K562 (cell line): ENCODE results near the gene MT1HL1. TPM values are rescaled to one million over a fixed set of nuclear protein-coding genes. Genes with fewer than 3 reads are reported as not detected.

Experiments used
- ATAC-seq: fragments of 200-7000 bp; cut with Tn5 transposase; 3 replicates; pipeline ENCODE4 v1.9.1; 2020; ENCODE audit warnings: moderate library complexity
- BruUV-seq: library from RNA; stranded (reverse); fragments of 400-500 nt; replicated peaks from 2 replicates; lab custom pipeline; 2021; lab: Mats Ljungman, UMichigan
- CTCF ChIA-PET: fragments of 300-600 bp; formaldehyde crosslinking; extraction: SDS; loops from one replicate; lab custom pipeline; 2021; ENCODE audit warnings: low intra/inter-chr PET ratio; lab: Yijun Ruan, JAX
- POLR2A ChIA-PET: fragments of 300-600, 350-650 bp; sonication (Branson Sonifier 250); formaldehyde crosslinking; extraction: SDS; loops from one replicate; lab custom pipeline; 2021; ENCODE audit warnings: antibody characterized with exemption, inconsistent platforms; lab: Yijun Ruan, JAX
- DNase-seq, 4 experiments: peaks; one replicate each; pipeline versions ENCODE4 v3.0.0 to v3.0.0-alpha.2; 2011 to 2018; ENCODE audit warnings: low spot score in 3 of 4, mixed read lengths in 3 of 4; ENCODE audit errors: extremely low read depth in 1 of 4
- FAIRE-seq: peaks from 2 replicates; lab custom pipeline; 2011; peaks lifted over from hg19 to GRCh38; lab: Jason Lieb, UNC
- H2AFZ ChIP-seq: 2 replicates; pipeline ENCODE4 v1.6.0; 2011; ENCODE audit warnings: low read depth, low read length, control low read depth, inconsistent platforms
- H3K27ac ChIP-seq: fragments of 200-600 bp; 3 replicates; pipeline ENCODE4 v1.8.0; 2011; ENCODE audit warnings: low read depth, mild to moderate bottlenecking, control low read depth, inconsistent platforms, low read length, moderate library complexity, mixed read lengths; ENCODE audit errors: extremely low read depth
- H3K27me3 ChIP-seq, 2 experiments: fragments of 300-600 bp in 1 of 2; 2 replicates in 1 of 2; 3 replicates in 1 of 2; pipeline versions ENCODE4 v1.6.0 to v1.8.0; 2011; ENCODE audit warnings: inconsistent platforms in 2 of 2, low read length in 2 of 2, mild to moderate bottlenecking in 1 of 2, mixed read lengths in 1 of 2, moderate library complexity in 1 of 2; ENCODE audit not compliant: control insufficient read depth in 2 of 2, insufficient read depth in 2 of 2
- H3K36me3 ChIP-seq: fragments of 300-600 bp; 3 replicates; pipeline ENCODE4 v1.8.0; 2011; ENCODE audit warnings: mild to moderate bottlenecking, low read length, inconsistent platforms; ENCODE audit not compliant: control insufficient read depth, insufficient read depth
- H3K4me1 ChIP-seq, 2 experiments: fragments of 200-600 bp in 1 of 2; replicated peaks in 1 of 2; 2 replicates in 1 of 2; 3 replicates in 1 of 2; pipeline versions ENCODE4 v1.5.1 to v1.8.0; 2011; ENCODE audit warnings: inconsistent platforms in 2 of 2, low read length in 2 of 2, mild to moderate bottlenecking in 1 of 2, mixed read lengths in 1 of 2, moderate library complexity in 1 of 2; ENCODE audit not compliant: control insufficient read depth in 2 of 2, insufficient read depth in 2 of 2
- H3K4me2 ChIP-seq: 2 replicates; pipeline ENCODE4 v1.6.1; 2011; ENCODE audit warnings: low read length, control low read depth, inconsistent platforms, mixed read lengths; ENCODE audit not compliant: insufficient read depth
- H3K4me3 ChIP-seq: fragments of 200-600 bp; sonication (generic), shearing (Covaris generic); 2 replicates; pipeline ENCODE4 v1.5.1; 2016; ENCODE audit warnings: control low read depth, inconsistent platforms
- H3K79me2 ChIP-seq: fragments of 200-600 bp; 3 replicates; pipeline ENCODE4 v1.8.0; 2011; ENCODE audit warnings: low read length, inconsistent platforms; ENCODE audit not compliant: control insufficient read depth, insufficient read depth
- H3K9ac ChIP-seq, 2 experiments: 2 replicates each; pipeline versions ENCODE4 v1.6.0 to v1.6.1; 2011; ENCODE audit warnings: low read depth in 2 of 2, low read length in 2 of 2, control low read depth in 1 of 2, inconsistent platforms in 1 of 2, mild to moderate bottlenecking in 1 of 2, mixed read lengths in 1 of 2; ENCODE audit not compliant: insufficient read depth in 1 of 2
- H3K9me1 ChIP-seq: one replicate; pipeline ENCODE4 v1.6.0; 2011; ENCODE audit warnings: inconsistent platforms, mild to moderate bottlenecking, low read length, moderate library complexity; ENCODE audit not compliant: control insufficient read depth, insufficient read depth
- H3K9me3 ChIP-seq: replicated peaks from 2 replicates; pipeline ENCODE4 v1.5.1; 2011; ENCODE audit warnings: low read depth, low read length, inconsistent platforms; ENCODE audit not compliant: control insufficient read depth, insufficient read depth
- H4K20me1 ChIP-seq: replicated peaks from 2 replicates; pipeline ENCODE4 v1.6.1; 2011; ENCODE audit warnings: low read length, inconsistent platforms, mixed read lengths; ENCODE audit not compliant: control insufficient read depth, insufficient read depth
- ERF ChIP-seq: fragments of 450-650 bp; formaldehyde crosslinking; IDR thresholded peaks from 2 replicates; pipeline ENCODE4 v1.4.0; 2020; ENCODE audit warnings: mild to moderate bottlenecking, mixed read lengths
- TARDBP ChIP-seq: fragments of 450-650 bp; IDR thresholded peaks from 2 replicates; pipeline ENCODE4 v1.6.1; 2016
- ZBTB8A ChIP-seq: fragments of 450-650 bp; IDR thresholded peaks from 2 replicates; pipeline ENCODE4 v1.6.1; 2018; ENCODE audit warnings: mild to moderate bottlenecking, moderate library complexity; ENCODE audit not compliant: partially characterized antibody
- ZNF197 ChIP-seq: fragments of 200-800 bp; sonication (Bioruptor generic); IDR thresholded peaks from 2 replicates; pipeline ENCODE4 v1.6.1; 2016; ENCODE audit warnings: low read depth, missing genetic modification characterization, missing compliant biosample characterization
- ZNF778 ChIP-seq: fragments of 450-650 bp; formaldehyde crosslinking; IDR thresholded peaks from 2 replicates; pipeline ENCODE4 v1.4.0; 2020; ENCODE audit warnings: mild to moderate bottlenecking, moderate library complexity
- WGBS: fragments of 100-300 bp; shearing (Covaris generic); methylation state at CpG from one replicate; pipeline ENCODE4 v1.1.6; 2016; ENCODE audit warnings: low coverage, mixed read lengths; ENCODE audit not compliant: insufficient coverage; ENCODE audit errors: missing lambda C conversion rate; 5-methylcytosine and 5-hydroxymethylcytosine counted together
- in situ Hi-C: fragments of 300-500 bp; cut with MboI; formaldehyde crosslinking; loops from 4 replicates; pipeline ENCODE4 v1.15.0; 2018; ENCODE audit warnings: inconsistent platforms, mixed read lengths
- intact Hi-C: fragments of 100-400 bp; cut with micrococcal nuclease; formaldehyde crosslinking; loops from 2 replicates; pipeline ENCODE4 v1.14.2; 2022
- polyA plus RNA-seq, 8 experiments: library from polyadenylated mRNA; depleted of rRNA in 4 of 8; stranded (reverse) in 5 of 8; unstranded in 3 of 8; fragments of >200 nt; fragmentation: Nextera tagmentation in 2 of 8; fragmentation: Illumina TruSeq in 1 of 8; extraction: Ambion mirVana in 2 of 8; extraction: Trizol in 1 of 8; gene quantifications; 2 replicates each; pipeline versions ENCODE4 v1.2.1 to v1.2.3, GENCODE V29; 2011 to 2014; ENCODE audit warnings: inconsistent platforms in 1 of 8, missing spikeins in 1 of 8
- total RNA-seq, 7 experiments: library from RNA; depleted of rRNA in 6 of 7; stranded (reverse); fragments of >200 nt in 6 of 7; fragmentation: Illumina TruSeq in 2 of 7; extraction: Trizol in 2 of 7; gene quantifications; 2 replicates each; pipeline versions ENCODE4 v1.2.1 to v1.2.3, GENCODE V29; 2011 to 2021; ENCODE audit warnings: low replicate concordance in 1 of 7
- TF ChIP-seq, protein P1 (sequence below): fragments of 250-450 bp; sonication (Bioruptor Pico); IDR thresholded peaks from 2 replicates; pipeline ENCODE4 v1.5.0; 2021; ENCODE audit warnings: mild to moderate bottlenecking, moderate library complexity

MT1HL1 gene
- total and polyA plus RNA-seq, 9 of the 15 experiments (the other 6 are each of a cell fraction or from before 2014, with no cell fraction given) = not detected

DNA sequence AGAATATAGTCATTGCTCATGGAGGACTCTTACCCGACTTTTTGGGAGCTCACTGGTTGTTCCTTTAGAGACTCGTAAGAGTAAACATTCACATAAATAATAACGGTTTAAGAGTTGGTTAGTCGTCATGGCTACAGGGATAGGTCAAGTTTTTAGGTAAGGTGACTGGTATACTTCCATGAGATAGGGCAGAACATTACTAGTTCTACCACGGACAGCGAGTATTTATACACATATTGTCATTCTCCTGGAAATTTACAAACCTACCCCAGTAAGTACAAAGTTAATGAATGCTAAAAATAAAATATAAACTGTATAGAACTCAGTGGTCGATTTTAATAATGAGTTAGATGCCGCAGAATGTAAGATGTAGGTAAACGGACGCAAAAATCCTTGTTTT lies 36.6 kb upstream of the MT1HL1 start:
- no peak for FAIRE-seq

More for the DNA sequence above, 36.6 kb upstream of the MT1HL1 start:
- H3K27ac ChIP-seq = no peak overlapping the region
- H3K9ac ChIP-seq = no peak overlapping the region
- TF ChIP-seq, protein P1, sequence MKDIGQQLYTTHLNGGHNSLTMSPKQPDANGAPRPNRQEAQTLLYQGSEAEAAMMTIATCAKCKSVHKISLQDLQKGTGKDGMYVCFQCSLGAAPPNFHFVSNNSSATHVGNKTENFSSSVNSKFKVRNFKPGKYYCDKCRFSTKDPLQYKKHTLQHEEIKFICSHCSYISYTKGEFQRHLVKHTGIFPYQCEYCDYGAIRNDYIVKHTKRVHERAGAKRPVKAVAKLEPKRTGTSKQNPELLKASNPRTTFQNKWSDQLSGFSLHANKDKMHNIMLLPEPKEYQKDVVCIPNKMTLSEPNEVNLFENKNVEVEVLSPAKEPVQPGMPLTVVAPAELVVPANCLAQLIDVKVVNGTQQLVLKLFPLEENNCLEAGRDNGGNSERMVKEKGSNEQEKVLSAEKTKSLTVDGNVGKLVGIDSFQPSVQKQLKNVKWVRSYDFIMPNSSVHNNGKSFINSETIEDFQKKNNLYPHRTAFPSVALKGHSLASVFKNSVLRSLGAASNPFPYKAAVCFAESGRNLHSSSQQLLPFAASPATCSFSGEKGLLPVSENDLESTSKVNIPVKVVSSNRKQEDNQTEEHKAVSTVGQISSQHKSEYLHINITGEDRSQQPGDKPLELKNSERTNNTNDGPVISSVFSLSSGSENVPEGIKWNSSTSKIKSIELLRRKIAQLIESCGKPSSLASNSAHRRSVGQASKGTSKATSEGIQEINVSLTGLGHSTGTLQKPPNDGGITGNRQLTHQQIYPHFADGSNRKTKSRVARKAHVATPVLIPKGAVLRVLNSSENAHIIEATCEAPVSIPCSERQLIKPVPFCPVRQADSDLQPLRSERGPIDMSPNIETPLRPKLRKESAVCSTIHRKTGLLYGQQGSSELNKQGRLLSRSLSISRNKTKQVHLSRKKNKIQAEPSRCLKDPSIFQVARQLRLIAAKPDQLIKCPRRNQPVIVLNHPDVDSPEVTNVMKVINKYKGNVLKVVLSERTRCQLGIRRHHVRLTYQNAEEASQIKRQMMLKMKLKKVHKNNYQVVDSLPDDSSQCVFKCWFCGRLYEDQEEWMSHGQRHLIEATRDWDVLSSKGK = no peak
- no peak for TF ChIP-seq ZNF197 (CRISPR knock-in tag)
- no peak for TF ChIP-seq ZNF778 (CRISPR knock-in tag)
- TF ChIP-seq ZBTB8A = no peak
- no peak for TF ChIP-seq ERF (CRISPR knock-in tag)
- TF ChIP-seq TARDBP = no peak
- TF ChIP-seq, all 486 proteins: peak for 0
- Histone ChIP-seq H3K4me2 (no peak overlapping the region), H3K4me3 (no peak overlapping the region), H3K9me1 (no peaks in the 10 kb centered on the region), H3K27me3 (peaks cover 6 to 11% of the 10 kb centered on the region in 2 experiments; a peak in 4 of 5 replicates), H3K4me1 (no peaks in the 10 kb centered on the region), H3K79me2 (no peaks in the 10 kb centered on the region), H3K9me3 (no peaks in the 10 kb centered on the region), H3K36me3 (no peaks in the 10 kb centered on the region), H4K20me1 (no peaks in the 10 kb centered on the region), H2AFZ (no peak overlapping the region)
- intact Hi-C loops = loop anchor here (10.0 kb wide), 1 partner anchor 286 kb away; no protein-coding TSS in a partner anchor
- DNase-seq (no peak), ATAC-seq (no peak)
- no TSS peak for BruUV-seq
- 2% methylated on average over 10 of the region's 10 CpGs for WGBS
- CTCF ChIA-PET = no interaction called here
- POLR2A ChIA-PET = no interaction called here
- in situ Hi-C loops = no loop called here
